ENCODE measurements around the gene CEMIP2.

The CEMIP2 gene

DNA sequence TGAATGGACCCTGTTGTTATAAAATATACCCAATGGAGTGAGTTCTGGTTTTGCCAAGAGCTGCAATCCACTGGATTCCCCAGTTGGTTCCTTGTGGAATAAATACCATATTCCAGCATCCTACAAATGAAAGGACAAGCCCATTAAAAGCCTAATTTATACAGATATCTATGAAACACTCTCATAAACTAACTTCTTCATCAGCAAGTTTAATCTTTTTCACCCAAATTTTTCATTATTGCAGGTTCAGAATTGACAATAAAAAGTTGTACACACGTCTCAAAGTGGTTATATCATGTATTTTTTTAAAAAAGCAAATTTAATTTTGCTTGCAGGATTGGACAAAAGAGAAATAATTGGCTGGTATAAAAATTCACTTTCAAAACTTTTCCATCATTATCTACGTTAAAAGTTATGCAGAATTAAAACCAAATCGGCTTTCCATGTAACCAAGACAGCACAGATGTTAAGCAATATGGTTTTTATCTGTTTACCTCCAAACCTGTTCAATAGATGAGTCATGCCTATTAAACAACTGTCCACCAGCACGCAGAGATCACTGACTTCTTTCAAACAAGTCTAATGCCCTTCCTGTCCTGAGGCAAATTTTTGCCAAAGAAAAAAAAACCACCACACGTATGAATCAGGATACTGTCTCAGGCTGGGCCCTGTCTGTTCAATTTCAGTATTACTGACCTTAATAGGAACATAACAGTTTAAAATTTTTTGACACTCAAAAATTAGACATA is 42.5 kb downstream of the CEMIP2 start:
- H3K27ac Mint-ChIP-seq, result no peak overlapping the region

DNA sequence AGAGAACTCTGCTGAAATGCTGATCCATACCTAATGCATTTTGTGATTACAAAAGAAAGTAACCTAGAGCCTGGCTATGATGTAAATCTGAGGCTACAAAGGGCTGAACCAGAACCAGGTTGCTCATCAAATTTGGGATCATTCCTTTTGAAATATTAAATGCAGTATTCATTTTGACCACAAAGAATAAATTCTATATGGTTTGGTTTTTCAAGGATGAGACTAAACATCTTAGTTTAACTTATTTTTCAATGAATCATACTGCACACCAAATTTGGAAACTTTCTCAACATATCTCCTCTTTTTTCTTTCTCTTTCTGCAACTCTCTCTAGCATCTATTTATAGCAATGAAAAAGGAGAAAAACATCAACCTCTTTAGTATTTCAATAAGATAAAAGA is 46.5 kb downstream of the CEMIP2 start:
- Mint-ChIP-seq H3K4me1 (ENCODE audit: low read depth) (no peaks in the 10 kb centered on the region), H3K27me3 (no peaks in the 10 kb centered on the region), H3K36me3 (ENCODE audit: low read depth) (peaks cover 90% of the 10 kb centered on the region), H3K4me3 (no peak overlapping the region), H3K9me3 (no peaks in the 10 kb centered on the region), H3K27ac (no peak overlapping the region)
- DNase-seq, result no peak

More for the DNA sequence above, 42.5 kb downstream of the CEMIP2 start:
- Mint-ChIP-seq H3K4me3 (no peak overlapping the region), H3K9me3 (no peaks in the 10 kb centered on the region), H3K27me3 (no peaks in the 10 kb centered on the region), H3K4me1 (ENCODE audit: low read depth) (peaks cover 3% of the 10 kb centered on the region), H3K36me3 (ENCODE audit: low read depth) (peaks cover 93% of the 10 kb centered on the region)
- no peak for DNase-seq

DNA sequence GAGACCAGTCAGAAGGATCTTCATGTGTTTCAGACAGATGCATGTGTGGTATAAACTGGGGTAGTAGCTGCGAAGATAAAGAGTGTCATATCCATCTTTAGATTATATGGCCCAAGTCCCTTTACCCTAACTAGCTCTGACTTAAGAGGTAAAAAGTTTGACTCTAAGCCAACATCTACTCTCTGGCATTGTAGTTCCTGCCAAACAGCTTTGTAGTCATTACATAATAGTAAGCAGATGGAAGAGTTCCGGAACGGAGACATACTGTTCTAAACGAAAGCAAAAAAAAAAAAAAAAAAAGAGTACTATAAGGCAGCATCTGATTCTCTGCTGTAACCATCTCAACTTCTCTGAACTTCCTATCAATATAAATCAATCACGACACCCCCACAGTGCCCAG is 48.8 kb downstream of the CEMIP2 start:
- Mint-ChIP-seq H3K36me3 (ENCODE audit: low read depth) (peaks cover 83% of the 10 kb centered on the region), H3K27ac (no peak overlapping the region)
- DNase-seq, result no peak

DNA sequence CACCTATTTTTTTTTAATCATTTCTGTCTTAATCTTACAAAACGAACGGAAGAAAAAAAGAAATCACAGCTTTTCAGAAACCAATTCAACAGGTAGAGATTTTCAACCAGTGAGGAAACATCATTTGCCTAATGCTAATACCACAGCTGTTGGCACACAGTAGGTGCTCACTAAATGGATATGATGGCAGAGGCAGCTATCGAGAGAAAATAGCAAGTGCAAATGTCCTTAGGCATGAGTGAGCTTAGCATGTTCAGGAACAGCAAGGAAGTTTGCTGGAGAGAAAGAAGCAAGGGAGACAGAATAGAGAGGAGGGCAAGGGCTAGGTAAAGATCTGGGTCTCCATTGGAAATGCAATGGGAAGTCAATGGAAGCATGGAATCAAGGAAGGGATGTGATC is 49.2 kb downstream of the CEMIP2 start:
- H3K36me3 Mint-ChIP-seq (ENCODE audit: low read depth), result peaks cover 84% of the 10 kb centered on the region
- no peaks in the 10 kb centered on the region for H3K9me3 Mint-ChIP-seq
- H3K27ac Mint-ChIP-seq, result no peak overlapping the region
- H3K27me3 Mint-ChIP-seq, result no peaks in the 10 kb centered on the region
- H3K4me1 Mint-ChIP-seq (ENCODE audit: low read depth), result no peaks in the 10 kb centered on the region
- DNase-seq, result no peak
- no peak overlapping the region for H3K4me3 Mint-ChIP-seq

More for the DNA sequence above, 48.8 kb downstream of the CEMIP2 start:
- H3K4me1 Mint-ChIP-seq (ENCODE audit: low read depth), result no peaks in the 10 kb centered on the region
- no peak overlapping the region for H3K4me3 Mint-ChIP-seq
- no peaks in the 10 kb centered on the region for H3K27me3 Mint-ChIP-seq
- no peaks in the 10 kb centered on the region for H3K9me3 Mint-ChIP-seq

DNA sequence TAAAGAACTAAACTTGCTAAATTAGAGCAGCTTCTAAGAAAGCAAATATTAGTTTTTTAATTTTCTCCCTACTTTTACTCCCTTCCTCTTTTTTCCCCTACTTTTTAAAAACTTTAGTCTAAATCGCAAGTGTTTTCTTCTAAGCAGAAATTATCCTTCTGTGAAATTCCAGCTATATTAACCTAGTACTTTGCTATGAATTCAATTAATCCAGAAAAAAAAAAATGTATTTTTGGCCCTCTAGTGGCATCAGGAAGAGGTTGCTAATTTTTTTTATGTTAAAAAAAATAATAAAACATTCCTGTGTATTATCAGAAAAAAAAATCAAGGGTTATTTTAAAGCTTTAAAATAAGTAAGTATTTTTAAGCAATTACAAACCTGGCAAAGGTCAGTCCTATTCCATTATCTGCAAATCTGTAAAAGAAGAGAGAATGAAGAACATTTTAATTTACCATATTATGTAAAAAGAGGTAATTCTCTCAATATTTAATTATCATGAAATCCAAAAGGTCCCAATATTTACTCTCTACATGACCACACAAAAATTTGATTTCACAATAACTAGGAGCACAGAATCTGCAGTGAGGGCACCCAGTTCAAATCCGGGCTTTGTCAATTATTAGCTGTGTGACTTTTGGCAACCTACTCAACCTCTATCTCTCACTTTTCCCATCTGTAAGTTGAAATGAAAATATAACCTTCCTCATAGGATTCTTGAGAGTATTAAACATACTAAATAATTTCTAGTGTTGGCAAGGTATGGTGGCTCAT is 52.0 kb downstream of the CEMIP2 start:
- H3K9me3 Mint-ChIP-seq, result no peaks in the 10 kb centered on the region
- peaks cover 5% of the 10 kb centered on the region for H3K4me1 Mint-ChIP-seq (ENCODE audit: low read depth)
- H3K27me3 Mint-ChIP-seq, result no peaks in the 10 kb centered on the region
- H3K27ac Mint-ChIP-seq, result no peak overlapping the region
- peaks cover 84% of the 10 kb centered on the region for H3K36me3 Mint-ChIP-seq (ENCODE audit: low read depth)
- no peak for DNase-seq
- no peak overlapping the region for H3K4me3 Mint-ChIP-seq

DNA sequence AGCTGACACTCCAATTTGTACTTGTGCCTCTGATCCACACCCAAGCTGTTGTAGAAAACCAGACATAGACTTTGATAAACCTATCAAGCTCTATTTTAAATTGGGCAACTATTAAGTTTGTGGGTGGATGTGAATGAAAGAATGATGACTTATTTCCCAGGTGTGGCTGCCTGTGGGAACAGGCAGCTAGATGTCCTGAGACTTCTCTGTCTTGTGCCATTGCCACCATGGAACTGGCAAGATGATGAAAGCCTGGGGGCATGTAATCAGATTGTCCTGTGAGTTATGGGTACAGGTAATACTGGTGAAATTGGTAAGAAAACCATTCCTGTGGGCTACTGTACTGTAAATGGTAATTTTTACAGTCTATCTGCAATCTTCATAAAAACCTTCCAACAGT is 57.5 kb downstream of the CEMIP2 start:
- no peak overlapping the region for H3K4me3 Mint-ChIP-seq
- H3K27me3 Mint-ChIP-seq, result no peaks in the 10 kb centered on the region
- peaks cover 89% of the 10 kb centered on the region for H3K36me3 Mint-ChIP-seq (ENCODE audit: low read depth)
- peak overlapping the region; percentile 69 for H3K27ac Mint-ChIP-seq
- peaks cover 27% of the 10 kb centered on the region for H3K4me1 Mint-ChIP-seq (ENCODE audit: low read depth)
- no peaks in the 10 kb centered on the region for H3K9me3 Mint-ChIP-seq
- DNase-seq, result no peak

DNA sequence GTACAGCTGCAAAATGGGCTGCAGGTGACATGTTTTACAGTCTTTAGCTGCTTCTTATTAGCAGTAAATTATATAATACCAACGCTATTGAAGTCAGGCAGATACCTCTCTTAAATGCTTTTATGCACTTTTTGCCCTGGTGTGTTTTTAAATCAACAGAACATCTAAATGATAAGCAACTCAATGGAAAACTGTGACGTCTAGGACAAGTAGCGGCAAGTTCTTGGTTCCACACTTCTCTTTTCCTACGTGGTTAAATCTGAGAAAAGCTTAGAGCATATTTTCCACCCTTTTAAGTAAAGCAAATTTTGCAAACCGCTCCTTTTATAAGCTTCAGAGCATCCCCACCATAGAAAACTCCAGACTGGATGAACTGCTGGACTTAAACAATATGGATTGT is 58.1 kb downstream of the CEMIP2 start:
- Mint-ChIP-seq H3K9me3 (no peaks in the 10 kb centered on the region), H3K27me3 (no peaks in the 10 kb centered on the region), H3K4me3 (no peak overlapping the region), H3K27ac (peak overlapping the region; percentile 69), H3K4me1 (ENCODE audit: low read depth) (peaks cover 31% of the 10 kb centered on the region), H3K36me3 (ENCODE audit: low read depth) (peaks cover 94% of the 10 kb centered on the region)
- no peak for DNase-seq

DNA sequence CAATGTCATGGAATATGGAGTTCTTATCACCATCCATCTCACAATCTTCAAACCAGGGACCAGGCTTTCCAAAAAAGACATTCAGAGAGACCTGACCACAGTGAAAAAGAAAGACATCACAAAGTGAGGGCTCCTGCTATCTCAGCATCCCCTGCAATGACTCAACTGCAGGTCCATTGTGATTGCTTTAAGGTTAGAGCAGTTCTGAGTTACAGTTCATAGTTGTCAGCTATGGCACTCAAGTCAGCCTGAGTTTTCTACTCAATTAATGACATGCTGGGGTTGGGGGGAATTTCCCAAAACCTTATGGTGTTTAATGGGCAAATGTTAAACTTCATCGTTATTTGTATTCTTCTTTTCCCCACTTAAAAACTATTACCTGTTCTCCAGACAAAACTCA is 58.9 kb downstream of the CEMIP2 start:
- Mint-ChIP-seq H3K27ac (peak overlapping the region; percentile 61), H3K36me3 (ENCODE audit: low read depth) (peaks cover 95% of the 10 kb centered on the region), H3K4me1 (ENCODE audit: low read depth) (peaks cover 39% of the 10 kb centered on the region), H3K4me3 (no peak overlapping the region), H3K9me3 (no peaks in the 10 kb centered on the region), H3K27me3 (no peaks in the 10 kb centered on the region)
- no peak for DNase-seq

DNA sequence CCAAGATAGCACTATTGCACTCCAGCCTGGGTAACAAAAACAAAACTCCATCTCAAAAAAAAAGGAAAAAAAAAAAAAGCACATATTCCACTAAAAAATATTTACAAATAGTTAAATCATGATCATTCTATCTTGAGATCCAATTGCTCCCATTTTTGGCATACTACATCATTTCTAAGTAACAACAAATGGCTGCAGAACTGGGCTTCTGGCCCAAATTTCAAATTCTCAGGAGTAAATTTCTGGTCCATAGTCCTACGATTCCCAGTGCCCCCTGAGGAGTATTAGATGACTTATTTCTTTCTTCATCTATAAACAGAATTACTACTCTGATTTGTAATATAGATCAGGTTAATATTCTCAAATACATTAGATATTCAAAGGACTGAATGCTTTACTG is 62.1 kb downstream of the CEMIP2 start:
- no peak overlapping the region for H3K27ac Mint-ChIP-seq
- H3K36me3 Mint-ChIP-seq (ENCODE audit: low read depth), result peaks cover 92% of the 10 kb centered on the region
- peaks cover 37% of the 10 kb centered on the region for H3K4me1 Mint-ChIP-seq (ENCODE audit: low read depth)
- H3K9me3 Mint-ChIP-seq, result no peaks in the 10 kb centered on the region
- no peaks in the 10 kb centered on the region for H3K27me3 Mint-ChIP-seq
- DNase-seq, result no peak
- H3K4me3 Mint-ChIP-seq, result no peak overlapping the region

DNA sequence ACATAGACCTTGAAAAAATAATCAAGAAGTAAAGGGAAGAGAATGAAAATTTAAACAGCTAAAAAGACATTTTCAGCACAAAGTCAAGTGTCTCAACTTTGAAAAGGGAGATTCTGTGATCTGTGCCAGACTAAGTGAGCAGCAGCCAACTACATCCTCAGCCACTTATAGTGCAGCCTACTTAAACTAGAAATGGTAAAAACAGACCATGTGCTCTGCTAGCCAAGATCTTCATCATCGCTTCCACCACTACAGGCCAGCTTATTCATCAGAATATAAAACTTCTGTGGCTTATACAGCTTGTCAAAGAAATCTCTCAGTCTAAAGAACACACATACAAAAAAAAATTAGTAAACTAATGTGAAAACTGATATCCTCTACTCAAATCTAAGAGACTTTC is 63.5 kb downstream of the CEMIP2 start:
- H3K4me3 Mint-ChIP-seq, result no peak overlapping the region
- DNase-seq, result no peak
- peaks cover 92% of the 10 kb centered on the region for H3K36me3 Mint-ChIP-seq (ENCODE audit: low read depth)
- H3K9me3 Mint-ChIP-seq, result no peaks in the 10 kb centered on the region
- peak overlapping the region; percentile 31 for H3K27ac Mint-ChIP-seq
- peaks cover 24% of the 10 kb centered on the region for H3K4me1 Mint-ChIP-seq (ENCODE audit: low read depth)
- no peaks in the 10 kb centered on the region for H3K27me3 Mint-ChIP-seq

DNA sequence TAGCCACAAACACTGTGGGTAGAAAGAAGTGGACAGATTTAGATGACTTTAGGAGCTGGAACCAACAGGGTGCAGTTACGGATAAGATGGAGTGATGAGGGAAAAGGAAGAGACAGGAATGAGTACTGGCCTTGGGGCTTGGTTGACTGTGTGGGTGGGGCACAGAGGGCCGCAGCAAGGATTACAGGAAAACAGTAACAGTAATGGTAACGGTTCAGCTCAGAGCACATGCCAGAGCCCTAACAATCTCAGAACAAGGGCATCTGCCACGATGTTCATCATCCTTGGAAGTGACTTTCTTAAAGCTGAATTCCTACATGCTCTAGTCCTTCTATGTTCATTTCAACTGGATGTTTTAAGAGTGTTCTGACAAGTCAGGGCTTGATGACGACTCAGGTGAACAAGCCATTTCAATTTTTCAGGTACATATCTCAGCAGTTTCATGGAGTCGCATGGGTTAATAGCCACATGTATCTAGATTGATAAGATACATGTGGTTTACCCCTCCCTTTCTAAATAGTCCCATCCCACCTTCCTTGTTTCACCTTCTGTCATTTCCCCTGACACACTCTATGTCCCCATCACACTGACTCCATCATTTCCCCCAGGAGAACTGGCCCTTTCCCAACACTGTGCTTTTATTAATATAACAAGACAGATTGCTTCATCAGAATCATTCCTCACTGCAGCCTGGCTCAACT is 65.0 kb downstream of the CEMIP2 start:
- H3K36me3 Mint-ChIP-seq (ENCODE audit: low read depth), result peaks cover 92% of the 10 kb centered on the region
- H3K4me1 Mint-ChIP-seq (ENCODE audit: low read depth), result peaks cover 15% of the 10 kb centered on the region
- H3K27me3 Mint-ChIP-seq, result no peaks in the 10 kb centered on the region
- no peaks in the 10 kb centered on the region for H3K9me3 Mint-ChIP-seq
- no peak for DNase-seq
- no peak overlapping the region for H3K4me3 Mint-ChIP-seq
- H3K27ac Mint-ChIP-seq, result peak overlapping the region; percentile 66

DNA sequence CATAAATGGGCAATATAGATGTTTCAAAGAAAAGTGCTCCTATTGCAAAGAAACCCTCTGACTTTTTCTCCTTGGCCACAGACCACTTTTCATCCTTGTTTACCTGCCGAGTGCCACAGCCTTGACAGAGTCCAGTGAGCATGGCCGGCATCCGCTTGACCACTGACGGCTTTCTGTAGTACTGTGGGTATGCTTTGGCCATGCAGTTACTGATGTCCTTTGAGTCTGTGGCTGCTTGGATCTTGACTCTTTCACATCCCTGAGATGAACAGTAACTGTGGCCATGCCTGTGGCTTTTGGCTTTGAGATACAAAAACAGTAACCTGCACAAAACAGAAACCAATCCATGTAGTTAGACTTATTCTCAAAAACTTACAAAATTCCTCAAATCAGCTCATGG is 70.4 kb downstream of the CEMIP2 start:
- Mint-ChIP-seq H3K36me3 (ENCODE audit: low read depth) (peaks cover 93% of the 10 kb centered on the region), H3K27me3 (no peaks in the 10 kb centered on the region), H3K9me3 (no peaks in the 10 kb centered on the region), H3K27ac (peak overlapping the region; percentile 40), H3K4me3 (no peak overlapping the region), H3K4me1 (ENCODE audit: low read depth) (peaks cover under 1% of the 10 kb centered on the region)
- no peak for DNase-seq

DNA sequence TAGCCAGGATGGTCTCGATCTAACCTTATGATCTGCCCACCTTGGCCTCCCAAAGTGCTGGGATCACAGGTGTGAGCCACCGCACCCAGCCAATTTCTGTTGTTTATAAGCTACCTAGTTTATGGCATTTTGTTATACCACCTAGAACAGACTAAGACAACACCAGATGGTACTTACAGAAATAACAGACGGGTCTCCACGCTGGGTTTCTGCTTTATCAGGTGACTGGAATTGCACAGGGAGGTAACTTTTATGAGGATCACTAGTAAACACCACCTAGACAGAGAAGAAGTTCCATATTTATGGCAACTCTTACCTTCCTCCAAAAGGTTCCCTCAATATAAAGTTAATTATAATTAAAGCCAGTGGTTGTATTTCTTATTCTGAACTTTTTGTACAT is 74.0 kb downstream of the CEMIP2 start:
- H3K27ac Mint-ChIP-seq, result no peak overlapping the region
- no peaks in the 10 kb centered on the region for H3K27me3 Mint-ChIP-seq
- no peak overlapping the region for H3K4me3 Mint-ChIP-seq
- DNase-seq, result no peak
- H3K4me1 Mint-ChIP-seq (ENCODE audit: low read depth), result peaks cover 10% of the 10 kb centered on the region
- H3K36me3 Mint-ChIP-seq (ENCODE audit: low read depth), result peaks cover 92% of the 10 kb centered on the region
- H3K9me3 Mint-ChIP-seq, result no peaks in the 10 kb centered on the region

DNA sequence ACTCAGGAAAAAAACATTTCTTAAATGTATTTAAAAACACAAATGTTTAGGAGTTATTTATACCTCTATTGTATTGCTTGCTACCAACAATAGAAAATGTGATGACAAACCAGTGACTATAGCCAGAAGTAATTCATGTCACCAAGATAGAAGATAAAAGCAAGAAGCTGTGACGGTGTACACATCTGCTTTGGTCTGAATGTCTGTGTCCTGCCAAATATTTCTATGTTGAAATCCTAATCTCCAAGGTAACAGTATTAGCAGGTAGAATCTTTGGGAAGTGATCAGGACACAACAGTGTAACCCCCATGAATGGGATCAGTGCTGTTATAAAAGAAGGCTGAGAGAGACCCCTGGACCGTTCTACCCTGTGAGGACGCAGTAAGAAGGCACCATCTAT is 74.7 kb downstream of the CEMIP2 start:
- peaks cover 16% of the 10 kb centered on the region for H3K4me1 Mint-ChIP-seq (ENCODE audit: low read depth)
- no peaks in the 10 kb centered on the region for H3K9me3 Mint-ChIP-seq
- H3K27ac Mint-ChIP-seq, result peak overlapping the region; percentile 33
- H3K27me3 Mint-ChIP-seq, result no peaks in the 10 kb centered on the region
- DNase-seq, result no peak
- H3K4me3 Mint-ChIP-seq, result no peak overlapping the region
- H3K36me3 Mint-ChIP-seq (ENCODE audit: low read depth), result peaks cover 92% of the 10 kb centered on the region

DNA sequence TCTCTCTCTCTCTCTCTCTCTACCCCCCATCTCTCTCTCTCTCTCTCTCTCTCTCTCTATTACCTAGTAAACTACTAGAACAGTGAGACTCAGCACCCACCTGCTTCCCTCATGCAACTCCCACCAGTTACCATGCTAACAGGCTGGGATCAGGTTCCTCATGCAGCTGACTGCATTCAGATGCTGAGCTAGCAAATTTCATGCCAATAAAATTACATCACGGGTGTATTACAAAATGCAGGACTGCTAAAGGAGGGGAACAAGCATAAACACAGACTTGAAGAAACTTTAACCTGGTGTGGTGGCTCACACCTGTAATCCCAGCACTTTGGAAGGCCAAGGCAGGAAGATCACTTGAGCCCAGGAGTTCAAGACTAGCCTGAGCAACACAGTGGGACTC is 76.0 kb downstream of the CEMIP2 start:
- Mint-ChIP-seq H3K9me3 (no peaks in the 10 kb centered on the region), H3K4me1 (ENCODE audit: low read depth) (peaks cover 18% of the 10 kb centered on the region), H3K36me3 (ENCODE audit: low read depth) (peaks cover 88% of the 10 kb centered on the region), H3K27me3 (no peaks in the 10 kb centered on the region), H3K27ac (peak overlapping the region; percentile 61), H3K4me3 (no peak overlapping the region)
- no peak for DNase-seq
